Brain microvascular endothelial cell (primary cell): ENCODE data around the gene IFI6.
"Not testable (repeated sequence)": the region's sequence is repeated elsewhere in the genome, so short reads cannot be mapped to it uniquely, and the experiment has no call there.

ENCODE experiments used
- DNase-seq: peaks from one replicate; pipeline ENCODE4 v3.0.0-alpha.2; 2020
- H3K27ac ChIP-seq: fragments of 250-450 bp; sonication (Bioruptor Pico); 2 replicates; pipeline ENCODE4 v1.5.1; 2020; ENCODE audit warnings: mild to moderate bottlenecking, moderate library complexity
- H3K27me3 ChIP-seq: fragments of 250-450 bp; sonication (Bioruptor Pico); replicated peaks from 2 replicates; pipeline ENCODE4 v1.5.1; 2020; ENCODE audit warnings: mild to moderate bottlenecking
- H3K36me3 ChIP-seq: fragments of 250-450 bp; sonication (Bioruptor Pico); replicated peaks from 2 replicates; pipeline ENCODE4 v1.5.1; 2020; ENCODE audit warnings: mild to moderate bottlenecking
- H3K4me3 ChIP-seq: 2 replicates; pipeline ENCODE4 v1.5.1; 2011; ENCODE audit warnings: low read depth, mild to moderate bottlenecking, control low read depth, low read length, moderate library complexity
- in situ Hi-C: cut with HindIII; loops from 2 replicates; pipeline ENCODE4 v1.10.0; 2017; ENCODE audit warnings: low sequenced_read_pairs, low pct_ligation_motif_present
- TF ChIP-seq, protein P1 (sequence below): IDR thresholded peaks from 2 replicates; pipeline ENCODE4 v1.5.1; 2011; ENCODE audit warnings: low read depth, mild to moderate bottlenecking, moderate library complexity, low read length, control low read depth, inconsistent platforms; ENCODE audit errors: missing control alignments

IFI6 gene

GRCh38 chr1:27687906-27688305, 15.9 kb upstream of the IFI6 start:
- in situ Hi-C loops, result no loop called here
- Histone ChIP-seq H3K4me3 (no peak overlapping the region), H3K27me3 (no peaks in the 10 kb centered on the region), H3K36me3 (no peaks in the 10 kb centered on the region), H3K27ac (no peak overlapping the region)
- TF ChIP-seq, protein P1, sequence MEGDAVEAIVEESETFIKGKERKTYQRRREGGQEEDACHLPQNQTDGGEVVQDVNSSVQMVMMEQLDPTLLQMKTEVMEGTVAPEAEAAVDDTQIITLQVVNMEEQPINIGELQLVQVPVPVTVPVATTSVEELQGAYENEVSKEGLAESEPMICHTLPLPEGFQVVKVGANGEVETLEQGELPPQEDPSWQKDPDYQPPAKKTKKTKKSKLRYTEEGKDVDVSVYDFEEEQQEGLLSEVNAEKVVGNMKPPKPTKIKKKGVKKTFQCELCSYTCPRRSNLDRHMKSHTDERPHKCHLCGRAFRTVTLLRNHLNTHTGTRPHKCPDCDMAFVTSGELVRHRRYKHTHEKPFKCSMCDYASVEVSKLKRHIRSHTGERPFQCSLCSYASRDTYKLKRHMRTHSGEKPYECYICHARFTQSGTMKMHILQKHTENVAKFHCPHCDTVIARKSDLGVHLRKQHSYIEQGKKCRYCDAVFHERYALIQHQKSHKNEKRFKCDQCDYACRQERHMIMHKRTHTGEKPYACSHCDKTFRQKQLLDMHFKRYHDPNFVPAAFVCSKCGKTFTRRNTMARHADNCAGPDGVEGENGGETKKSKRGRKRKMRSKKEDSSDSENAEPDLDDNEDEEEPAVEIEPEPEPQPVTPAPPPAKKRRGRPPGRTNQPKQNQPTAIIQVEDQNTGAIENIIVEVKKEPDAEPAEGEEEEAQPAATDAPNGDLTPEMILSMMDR, result no peak
- no peak for DNase-seq

- Histone ChIP-seq H3K4me3 (no peak overlapping the region), H3K36me3 (no peaks in the 10 kb centered on the region), H3K27ac (no peak overlapping the region), H3K27me3 (no peaks in the 10 kb centered on the region)
- in situ Hi-C loops, result no loop called here
- TF ChIP-seq, protein P1, result no peak
- DNase-seq, result no peak
These were observed 14.4 kb upstream of the IFI6 start for GRCh38 chr1:27686223-27686990.

GRCh38 chr1:27684176-27684575, 12.2 kb upstream of the IFI6 start:
- no peak for DNase-seq
- no peak overlapping the region for H3K4me3 ChIP-seq
- H3K27ac ChIP-seq, result no peak overlapping the region
- no peaks in the 10 kb centered on the region for H3K27me3 ChIP-seq
- in situ Hi-C loops, result no loop called here
- no peaks in the 10 kb centered on the region for H3K36me3 ChIP-seq
- TF ChIP-seq, protein P1, result no peak

GRCh38 chr1:27682351-27682944, 10.5 kb upstream of the IFI6 start:
- H3K36me3 ChIP-seq, result no peaks in the 10 kb centered on the region
- no peak overlapping the region for H3K4me3 ChIP-seq
- TF ChIP-seq, protein P1, result no peak
- H3K27ac ChIP-seq, result no peak overlapping the region
- no peak for DNase-seq
- in situ Hi-C loops, result no loop called here
- no peaks in the 10 kb centered on the region for H3K27me3 ChIP-seq

DNA sequence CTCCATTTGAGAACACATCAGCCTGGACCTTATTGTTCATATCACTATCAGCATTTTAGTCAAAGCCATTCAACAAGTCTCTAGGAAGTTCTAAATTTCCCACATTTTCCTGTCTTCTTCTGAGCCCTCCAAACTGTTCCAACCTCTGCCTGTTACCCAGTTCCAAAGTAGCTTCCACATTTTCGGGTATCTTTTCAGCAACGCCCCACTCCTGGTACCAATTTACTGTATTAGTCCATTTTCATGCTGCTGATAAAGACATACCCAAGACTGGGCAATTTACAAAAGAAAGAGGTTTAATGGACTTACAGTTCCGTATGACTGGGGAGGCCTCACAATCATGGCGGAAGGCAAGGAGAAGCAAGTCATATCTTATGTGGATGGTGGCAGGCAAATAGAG, 9.6 kb upstream of the IFI6 start:
- DNase-seq, H3K36me3 ChIP-seq, H3K27me3 ChIP-seq, H3K4me3 ChIP-seq, H3K27ac ChIP-seq, in situ Hi-C loops: not testable (repeated sequence)

DNA sequence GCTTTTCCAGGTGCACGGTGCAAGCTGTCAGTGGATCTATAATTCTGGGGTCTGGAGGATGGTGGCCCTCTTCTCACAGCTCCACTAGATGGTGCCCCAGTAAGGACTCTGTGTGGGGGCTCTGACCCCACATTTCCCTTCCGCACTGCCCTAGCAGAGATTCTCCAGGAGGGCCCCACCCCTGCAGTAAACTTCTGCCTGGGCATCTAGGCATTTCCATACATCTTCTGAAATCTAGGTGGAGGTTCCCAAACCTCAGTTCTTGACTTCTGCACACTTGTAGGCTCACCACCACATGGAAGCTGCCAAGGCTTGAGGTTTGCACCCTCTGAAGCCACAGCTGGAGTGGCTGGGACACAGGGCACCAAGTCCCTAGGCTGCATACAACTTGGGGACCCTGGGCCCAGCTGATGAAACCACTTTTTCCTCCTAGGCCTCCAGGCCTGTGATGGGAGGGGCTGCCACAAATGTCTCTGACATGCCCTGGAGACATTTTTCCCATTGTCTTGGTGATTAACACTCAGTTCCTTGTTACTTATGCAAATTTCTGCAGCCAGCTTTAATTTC, 8.3 kb upstream of the IFI6 start:
- H3K27me3 ChIP-seq, DNase-seq, in situ Hi-C loops, H3K36me3 ChIP-seq, H3K4me3 ChIP-seq, H3K27ac ChIP-seq: not testable (repeated sequence)
